HG03045 (cell line): ENCODE measurements around the gene ASB7.
"Not testable (repeated sequence)": the region's sequence is repeated elsewhere in the genome, so short reads cannot be mapped to it uniquely, and the experiment has no call there.

Experiments
- ATAC-seq: cut with Tn5 transposase; IDR thresholded peaks from one replicate; pipeline ENCODE4 v1.9.1; 2021; ENCODE audit warnings: mild to moderate bottlenecking, moderate library complexity; ENCODE audit not compliant: unreplicated experiment

Gene ASB7

DNA sequence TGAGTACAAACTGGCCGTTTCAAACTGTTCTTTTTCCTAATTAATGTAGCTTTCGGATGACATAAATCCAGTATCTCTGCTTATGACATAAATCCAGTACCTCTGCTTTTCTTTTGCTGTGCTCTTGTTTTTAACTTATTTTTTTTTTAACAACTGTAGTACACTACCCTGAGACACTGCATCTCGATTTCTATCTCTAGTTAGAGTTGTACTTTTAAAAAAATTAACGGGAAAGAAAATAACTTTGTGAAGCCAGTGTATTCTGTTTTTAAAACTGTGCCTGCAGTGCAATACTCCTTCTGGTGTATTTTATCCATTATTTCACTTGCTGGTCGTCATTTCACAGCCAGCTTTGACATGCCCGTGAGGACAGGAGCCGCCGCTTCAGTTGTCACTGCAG is 46.6 kb downstream of the ASB7 start:
- ATAC-seq: no peak

DNA sequence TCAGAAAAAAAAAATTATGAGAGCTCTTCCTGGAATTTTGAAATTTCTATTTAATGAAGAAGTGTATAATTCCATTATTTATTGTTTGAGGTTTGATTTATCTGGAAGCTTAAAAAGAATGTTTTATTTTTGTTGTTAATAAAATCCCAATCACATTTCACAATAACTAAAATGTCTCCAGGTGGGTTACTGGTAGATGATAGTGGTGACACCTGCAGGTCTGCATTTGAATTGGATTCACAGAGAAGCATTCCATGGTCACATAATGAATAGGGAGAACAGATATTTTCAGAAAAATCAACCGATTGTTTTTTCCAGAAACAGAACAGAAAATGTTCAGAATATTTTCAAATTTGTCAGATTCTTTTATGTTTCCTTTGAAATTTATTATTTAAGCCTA is 48.3 kb downstream of the ASB7 start:
- no peak for ATAC-seq

DNA sequence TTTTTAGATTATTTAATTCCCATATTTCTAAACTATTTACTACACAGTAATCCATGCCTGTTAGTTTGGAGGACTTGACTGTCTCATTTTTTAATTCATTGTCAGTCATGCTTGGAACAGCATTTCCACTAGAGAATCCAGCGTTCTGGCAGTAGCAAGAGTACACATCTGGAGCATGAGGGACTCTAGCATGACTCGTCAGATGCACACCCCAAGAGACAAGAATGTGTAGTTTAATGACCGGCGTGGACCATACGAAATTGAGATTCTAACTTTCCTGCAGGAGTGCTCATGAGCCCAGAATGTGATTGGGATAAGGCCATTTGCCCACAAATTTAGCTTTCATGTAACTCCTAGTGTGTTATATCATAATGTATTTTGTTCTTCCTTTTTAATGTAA is 48.9 kb downstream of the ASB7 start:
- ATAC-seq: no peak

DNA sequence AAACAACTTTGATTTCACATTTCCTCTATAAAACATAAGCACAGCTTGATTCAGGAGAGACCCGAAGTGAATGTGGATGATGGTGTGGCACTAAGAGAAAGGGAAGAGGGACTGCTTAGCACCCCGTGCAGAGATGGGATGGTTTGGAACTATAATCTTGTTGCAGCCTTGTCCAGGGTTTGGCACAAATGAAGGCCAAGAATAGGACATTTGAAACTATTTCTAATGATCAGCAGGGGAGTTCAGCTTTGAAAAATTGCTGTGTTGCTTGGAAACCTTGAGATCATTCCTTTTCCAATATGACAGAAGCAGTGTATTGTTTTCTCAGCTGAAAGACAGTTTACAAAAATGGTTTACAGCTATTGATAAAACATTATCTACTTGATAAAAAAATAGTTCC is 49.7 kb downstream of the ASB7 start:
- ATAC-seq: no peak

DNA sequence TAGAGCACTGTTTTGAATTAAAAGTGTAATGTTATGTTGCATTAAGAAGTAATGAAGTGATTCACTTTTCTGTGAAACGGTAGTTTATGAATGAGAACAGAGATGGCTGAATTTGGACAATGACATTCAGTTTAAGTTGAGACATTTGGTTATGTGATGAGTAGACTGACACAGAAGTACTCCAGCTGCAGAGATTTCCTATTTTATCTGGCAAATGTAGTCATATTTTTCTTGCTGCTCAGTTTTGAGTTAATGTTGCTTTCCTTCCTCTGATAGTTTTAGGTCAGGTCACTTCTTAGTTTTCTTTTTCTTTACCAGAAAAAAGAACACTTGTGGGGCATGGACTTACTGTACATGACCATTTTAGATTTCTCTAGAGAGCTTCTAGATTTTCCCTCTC is 51.2 kb downstream of the ASB7 start:
- no peak for ATAC-seq

DNA sequence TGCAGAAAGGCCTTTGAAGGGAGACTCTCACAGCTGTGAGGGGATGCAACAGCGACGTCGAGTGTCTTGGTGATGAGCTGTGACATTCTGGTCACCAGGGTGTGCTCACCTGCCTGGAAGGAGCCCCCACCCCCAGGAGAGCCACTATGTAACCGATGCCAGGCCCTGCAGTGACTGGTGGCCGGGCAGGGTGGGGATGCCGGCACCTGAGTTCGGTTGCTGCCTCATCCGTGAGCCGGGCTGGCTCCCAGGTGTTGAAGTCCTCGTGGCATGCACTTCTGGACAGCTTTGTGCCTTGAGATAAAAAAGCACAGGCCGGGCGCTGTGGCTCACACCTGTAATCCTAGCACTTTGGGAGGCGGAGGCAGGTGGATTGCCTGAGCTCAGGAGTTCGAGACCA is 56.5 kb downstream of the ASB7 start:
- ATAC-seq: no peak

DNA sequence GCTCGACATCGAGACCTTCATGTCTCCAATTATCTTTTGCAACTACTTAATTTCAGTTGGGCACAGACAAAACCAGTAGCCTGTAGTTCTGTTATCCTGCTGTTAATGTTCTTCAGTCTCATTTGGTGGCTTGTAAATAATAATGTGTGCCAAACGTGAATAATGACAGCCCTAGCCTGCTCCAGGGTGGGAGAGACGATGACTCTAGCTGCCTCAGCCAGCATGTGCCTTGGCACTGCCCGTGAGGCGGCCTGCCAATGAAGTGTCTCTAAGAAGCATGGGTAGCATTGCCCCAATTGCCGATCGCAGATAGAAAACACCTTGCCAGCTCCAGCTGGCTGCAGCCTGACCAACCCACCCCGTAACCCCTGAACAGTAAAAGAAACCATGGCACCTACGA is 58.8 kb downstream of the ASB7 start:
- ATAC-seq: no peak

DNA sequence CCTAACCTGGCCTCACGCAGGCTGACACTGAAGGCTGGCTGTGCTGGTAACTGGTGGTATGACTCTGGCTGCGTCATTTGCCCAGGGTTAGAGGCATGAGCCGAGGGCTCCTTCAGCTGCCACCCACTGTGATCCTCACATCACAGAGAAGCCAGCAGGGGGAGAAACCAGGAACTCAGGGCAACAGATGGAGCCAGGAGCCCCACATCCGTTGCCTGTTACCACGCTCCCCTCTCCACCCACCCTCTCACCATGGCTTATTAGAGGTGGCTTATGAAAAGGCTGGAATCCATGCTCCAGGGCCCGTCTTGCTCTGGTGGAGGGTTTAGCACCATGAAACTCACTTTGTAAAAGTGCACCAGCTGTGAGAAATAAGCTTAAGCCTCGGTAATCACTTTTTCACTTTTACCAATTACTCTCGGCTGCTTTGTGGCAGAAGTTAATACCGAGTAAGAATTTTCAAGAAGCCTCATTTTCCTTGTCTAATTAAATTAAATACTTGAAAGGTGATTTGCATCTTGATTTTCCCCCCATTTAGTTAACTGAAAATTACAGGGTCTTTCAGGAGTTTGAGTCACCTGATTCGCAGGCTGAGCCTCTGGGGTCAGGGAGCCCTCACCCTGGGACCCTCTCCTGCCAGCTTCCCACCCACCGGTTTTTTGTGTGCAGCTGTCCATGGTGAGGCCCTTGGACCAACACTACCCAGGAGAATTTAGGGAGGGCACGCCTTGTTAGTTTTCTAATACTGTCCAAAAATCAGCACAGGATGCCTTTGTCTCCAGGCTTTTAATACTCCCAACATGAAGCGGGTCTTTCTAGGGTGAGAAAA is 60.9 kb downstream of the ASB7 start:
- ATAC-seq: no peak

DNA sequence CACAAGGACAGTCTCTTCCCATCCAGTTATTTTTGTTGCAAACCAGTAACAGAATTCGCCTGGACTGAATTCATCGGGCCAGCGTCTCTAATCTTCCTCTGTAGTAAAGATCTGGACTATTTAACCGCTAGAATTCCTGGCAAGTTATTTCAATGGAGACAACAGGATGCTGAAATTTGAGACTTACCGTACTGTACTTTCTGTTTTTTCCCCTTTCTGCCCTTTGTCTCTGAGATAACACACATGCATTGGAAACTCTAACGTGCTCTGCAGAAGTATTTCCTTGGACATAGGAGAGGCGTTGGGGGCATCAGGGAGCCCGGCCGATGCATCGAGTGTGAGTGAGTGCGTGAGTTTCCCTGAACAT is 61.5 kb downstream of the ASB7 start:
- ATAC-seq: no peak

DNA sequence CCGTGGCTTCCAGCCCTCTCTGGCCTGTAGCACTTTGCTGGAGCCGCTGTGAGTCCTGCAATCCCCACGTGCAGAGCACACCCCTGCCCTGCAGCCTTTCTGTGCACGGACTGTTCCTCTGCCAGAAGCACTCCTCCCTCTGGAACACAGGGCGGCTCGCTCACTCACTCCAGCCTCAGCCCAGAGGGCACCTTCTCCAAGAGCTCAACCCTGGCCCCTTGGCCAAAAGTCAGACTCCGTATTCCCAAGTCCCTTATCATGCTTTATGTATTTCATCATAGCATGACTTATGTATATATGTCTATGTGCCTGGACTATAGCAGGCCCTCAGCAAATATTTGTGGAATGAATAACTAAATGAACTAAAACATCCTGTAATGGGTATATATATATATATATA is 63.2 kb downstream of the ASB7 start:
- ATAC-seq: no peak

DNA sequence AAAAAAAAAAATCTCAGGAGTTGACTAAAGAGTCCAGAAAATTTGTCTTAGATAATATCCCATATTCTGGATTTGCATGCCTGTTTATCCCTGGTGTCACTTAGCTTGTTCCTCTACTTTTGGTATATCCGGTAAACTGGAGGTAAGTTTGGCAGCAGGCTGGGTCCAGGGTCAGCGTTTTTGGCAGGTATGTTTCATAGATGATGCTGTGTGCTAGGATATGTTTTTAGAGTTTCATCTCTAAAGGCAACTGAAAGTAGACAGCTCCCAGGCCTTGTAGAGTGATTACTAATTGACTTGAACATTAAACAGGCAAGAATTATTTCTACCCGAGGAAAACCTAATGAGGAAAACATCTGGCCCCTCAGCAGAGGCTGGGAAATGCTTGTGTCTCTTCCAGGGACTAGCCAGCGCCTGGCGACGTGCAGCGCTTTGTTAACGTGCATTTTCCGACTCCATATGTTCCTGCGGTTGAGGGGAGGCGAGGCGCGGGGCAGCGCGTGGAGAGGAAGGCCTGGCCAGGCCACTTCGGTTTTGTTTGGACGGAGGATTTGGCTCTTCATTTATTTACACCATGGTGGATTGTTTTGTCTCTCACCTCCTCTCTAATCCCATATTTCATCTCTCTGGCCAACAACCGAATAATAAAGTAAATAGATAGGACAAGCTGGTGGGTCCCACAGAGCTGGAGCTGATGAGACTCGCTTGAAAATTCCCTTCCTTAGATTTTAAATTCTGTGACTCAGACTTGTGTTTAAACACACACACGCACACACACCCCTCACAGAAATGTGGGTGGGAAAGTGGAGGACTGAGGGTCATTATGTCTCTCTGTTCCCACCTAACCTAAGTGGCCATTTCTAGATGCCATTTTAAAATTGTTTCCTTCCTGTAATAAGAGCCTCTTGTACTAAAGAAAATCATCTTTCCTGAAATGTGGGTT is 65.3 kb downstream of the ASB7 start:
- no peak for ATAC-seq

DNA sequence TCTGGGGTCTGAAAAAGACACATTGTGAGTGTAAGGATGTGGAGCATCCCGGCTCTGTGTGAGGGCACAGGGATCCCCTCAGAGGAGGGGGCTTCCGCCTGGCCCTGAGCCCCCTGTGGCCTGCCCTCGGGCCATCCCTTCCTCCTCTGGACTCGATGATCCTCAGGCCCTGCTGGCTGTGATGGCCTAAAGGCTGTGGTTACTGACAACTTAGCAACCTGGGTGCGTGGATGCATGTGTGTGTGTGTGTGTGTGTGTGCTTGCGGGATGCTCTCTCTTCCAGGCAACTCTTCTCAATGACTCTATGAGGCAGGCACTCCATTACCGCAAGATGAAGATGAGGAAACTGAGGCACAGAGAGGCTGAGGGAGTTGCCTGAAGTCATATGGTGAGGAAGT is 66.0 kb downstream of the ASB7 start:
- ATAC-seq: no peak

DNA sequence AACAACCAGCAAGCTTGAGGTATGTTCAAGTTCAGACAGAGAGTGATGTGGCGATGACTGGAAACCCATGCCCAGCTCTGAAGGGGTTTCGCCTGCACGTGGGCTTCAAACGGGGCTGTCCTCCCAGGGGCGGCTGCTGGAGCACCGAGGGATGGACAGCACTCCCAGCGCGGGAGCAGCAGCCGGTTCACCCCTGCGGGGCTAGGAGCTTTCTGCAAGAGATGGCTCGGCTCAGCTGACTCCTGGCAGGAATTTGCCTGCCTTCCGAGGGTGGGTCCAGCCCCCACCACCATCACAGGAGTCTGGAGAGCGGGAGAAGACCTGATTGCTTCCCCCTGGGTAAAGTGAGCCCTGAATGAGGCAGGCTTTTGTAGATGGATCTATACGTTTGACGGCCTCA is 66.9 kb downstream of the ASB7 start:
- ATAC-seq: no peak

DNA sequence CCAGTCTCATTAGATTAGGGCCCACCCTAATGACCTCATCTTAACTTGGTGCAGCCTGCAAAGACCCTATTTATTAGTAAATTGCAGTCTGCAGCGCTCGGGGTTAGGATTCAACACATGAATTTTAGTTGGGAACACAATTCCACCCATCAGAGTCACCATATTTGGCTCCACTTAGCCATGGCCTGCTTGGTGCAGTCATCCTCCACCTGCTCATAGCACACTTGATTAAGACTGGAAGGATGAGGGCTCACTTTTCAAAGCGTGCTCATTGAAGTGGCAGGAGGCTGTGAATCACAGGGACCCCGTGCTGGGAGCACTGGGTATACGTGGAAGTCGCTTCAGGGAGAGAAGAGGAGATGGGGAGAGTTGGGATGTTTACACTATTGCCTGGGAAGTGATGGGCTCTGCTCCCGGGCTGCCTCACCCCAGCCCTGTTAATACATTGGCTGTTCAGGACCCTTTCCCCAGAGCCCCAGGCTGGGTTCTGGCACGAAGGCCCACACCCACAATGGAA is 68.2 kb downstream of the ASB7 start:
- ATAC-seq: no peak

DNA sequence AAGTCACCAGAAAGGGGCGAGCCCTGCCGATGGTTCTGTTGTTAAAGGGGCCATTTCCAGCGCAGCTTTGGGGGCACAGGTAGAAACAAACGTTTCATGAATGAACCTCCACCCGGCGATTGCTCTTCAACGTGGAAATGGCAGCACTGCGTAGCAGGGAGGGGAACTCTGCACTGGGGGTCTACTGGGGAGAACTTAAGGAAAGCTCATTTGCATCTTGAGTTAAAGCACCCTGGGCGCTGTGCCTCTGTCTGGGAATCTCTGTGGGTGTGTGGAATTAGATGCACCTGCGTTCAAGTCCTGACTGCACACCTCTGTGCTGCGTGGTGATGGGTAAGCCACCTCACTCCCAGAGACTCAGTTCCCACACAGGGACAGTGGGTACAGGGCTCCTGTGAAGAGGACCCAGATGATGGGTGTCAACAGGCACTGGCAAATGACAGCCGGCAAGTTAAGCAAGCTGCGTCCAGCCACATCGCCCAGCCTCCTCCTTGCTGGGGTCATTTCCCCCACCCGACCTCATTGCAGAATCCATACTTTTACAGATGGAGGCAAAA is 68.8 kb downstream of the ASB7 start:
- ATAC-seq: no peak

DNA sequence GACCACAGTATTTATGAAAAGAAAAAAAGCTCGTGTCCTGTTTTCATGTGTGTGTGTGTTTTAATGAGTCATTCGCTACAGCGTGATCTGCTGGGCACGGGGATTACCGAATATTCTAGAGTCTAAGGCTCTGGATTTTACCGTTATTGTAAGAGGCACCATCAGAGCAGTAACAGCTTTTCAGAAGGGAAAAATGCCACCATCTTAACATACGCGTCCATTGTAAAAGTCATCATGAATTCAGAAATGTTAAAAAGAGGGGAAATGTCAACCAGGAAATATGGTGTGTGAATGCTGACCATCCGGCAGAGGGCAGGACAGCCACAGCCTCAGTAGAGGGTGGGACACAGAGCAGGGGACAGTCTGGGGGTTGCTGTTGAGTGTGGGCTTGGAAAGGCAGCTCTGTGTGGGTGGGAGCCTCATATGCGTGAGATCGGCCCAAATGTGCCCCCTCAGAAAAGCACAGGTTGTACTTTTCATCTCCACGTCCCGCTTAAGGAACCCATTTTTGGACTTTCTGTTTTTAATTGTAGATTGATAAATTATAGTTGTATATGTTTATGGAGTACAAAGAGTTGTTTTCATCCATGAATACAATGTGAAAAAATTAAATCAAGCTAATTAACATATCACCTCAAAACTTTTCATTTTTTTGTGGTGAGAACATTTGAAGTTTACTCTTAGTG is 69.6 kb downstream of the ASB7 start:
- no peak for ATAC-seq

DNA sequence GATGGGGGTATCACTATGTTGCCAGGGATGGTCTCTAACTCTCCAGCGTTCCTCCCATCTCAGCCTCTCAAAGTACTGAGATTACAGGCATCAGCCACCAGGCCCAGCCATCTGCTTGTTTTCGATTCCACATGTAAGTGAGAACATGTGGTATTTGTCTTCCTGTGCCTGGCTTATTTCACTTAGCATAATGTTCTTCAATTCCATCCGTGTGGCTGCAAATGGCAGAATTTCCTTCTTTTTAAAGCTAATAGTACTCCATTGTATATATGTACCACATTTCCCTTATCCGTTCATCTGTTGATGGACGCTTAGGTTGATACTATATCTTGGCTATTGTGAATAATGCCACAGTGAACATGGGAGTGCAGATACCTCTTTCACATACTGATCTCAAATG is 70.6 kb downstream of the ASB7 start:
- no peak for ATAC-seq

DNA sequence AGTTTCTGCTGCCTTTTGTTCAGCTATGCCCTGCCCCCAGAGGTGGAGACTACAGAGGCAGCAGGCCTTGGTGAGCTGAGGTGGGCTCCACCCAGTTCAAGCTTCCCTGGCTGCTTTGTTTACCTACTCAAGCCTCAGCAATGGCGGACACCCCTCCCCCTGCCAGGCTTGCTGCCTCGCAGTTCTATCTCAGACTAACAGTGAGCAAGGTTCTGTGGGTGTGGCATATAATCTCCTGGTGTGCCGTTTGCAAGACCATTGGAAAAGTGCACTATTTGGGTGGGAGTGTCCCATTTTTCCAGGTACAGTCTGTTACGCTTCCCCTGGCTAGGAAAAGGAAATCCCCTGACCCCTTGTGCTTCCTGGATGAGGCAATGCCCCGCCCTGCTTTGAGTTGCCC is 76.8 kb downstream of the ASB7 start:
- not testable (repeated sequence) for ATAC-seq

DNA sequence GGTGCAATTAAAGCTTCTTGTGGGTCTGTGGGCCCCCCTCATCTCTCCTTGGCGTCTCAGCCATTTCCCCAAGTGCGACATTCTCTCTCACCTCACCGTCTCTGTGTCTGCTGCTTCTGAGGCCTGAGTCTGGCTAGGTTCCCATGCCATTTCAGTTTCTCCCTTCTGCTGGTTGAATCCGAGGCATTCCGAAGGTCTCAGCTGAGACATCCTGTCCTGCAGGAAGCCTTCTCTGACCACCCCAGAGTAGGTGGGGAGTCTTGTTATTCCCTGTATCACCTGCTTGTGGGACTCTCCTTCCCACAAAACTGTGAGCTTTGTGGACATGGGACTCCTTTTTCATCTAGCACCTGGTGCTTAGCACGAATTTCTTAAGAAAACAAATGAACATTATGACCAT is 78.3 kb downstream of the ASB7 start:
- no peak for ATAC-seq

DNA sequence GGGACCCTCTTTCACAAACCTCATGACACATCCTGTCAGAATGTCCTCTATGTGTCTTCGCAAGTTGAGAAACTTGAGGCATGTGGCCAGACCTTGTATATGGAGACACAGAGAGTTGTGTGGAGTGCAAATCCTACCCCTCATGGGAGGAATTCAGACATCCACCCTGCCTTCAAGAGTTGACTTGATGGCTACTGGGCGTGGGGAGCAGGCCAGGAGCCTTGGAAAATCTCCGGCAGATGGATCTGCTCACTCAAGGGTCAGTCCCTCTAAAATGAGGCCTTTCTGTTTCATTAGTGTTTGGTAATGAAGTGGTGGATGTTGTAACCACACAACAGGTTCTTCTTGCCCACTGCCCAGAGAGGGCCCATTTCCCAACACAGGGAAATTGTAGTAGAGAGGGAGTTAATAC is 79.0 kb downstream of the ASB7 start:
- no peak for ATAC-seq

DNA sequence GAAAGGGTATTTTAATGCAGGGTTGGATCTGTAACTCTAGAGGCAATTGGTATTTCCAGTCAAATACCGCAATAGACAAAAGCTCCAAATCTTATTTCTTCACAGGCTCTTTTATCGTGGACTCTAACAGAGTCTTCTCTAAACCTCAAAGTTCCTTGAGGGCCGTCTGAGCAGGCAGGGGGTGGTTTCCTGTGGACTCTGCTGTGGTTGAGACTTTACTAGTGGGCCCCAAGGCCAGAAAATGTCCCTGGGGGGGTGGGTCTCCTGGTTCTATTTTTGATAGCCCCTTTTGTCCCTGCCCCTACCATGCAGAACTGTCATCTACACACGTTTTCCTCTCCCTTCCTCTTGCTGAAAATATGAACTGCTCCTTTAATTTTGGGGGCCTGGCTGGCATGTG is 80.1 kb downstream of the ASB7 start:
- ATAC-seq: no peak
